NCI-H748 treated with DMSO at 0.1 percent for 48 hours (cell line): Measurements from ENCODE around the gene KCNQ4.

ENCODE experiments used
- DNase-seq: peaks from one replicate; lab custom pipeline; 2025; lab: John Stamatoyannopoulos, UW

The KCNQ4 gene

DNA sequence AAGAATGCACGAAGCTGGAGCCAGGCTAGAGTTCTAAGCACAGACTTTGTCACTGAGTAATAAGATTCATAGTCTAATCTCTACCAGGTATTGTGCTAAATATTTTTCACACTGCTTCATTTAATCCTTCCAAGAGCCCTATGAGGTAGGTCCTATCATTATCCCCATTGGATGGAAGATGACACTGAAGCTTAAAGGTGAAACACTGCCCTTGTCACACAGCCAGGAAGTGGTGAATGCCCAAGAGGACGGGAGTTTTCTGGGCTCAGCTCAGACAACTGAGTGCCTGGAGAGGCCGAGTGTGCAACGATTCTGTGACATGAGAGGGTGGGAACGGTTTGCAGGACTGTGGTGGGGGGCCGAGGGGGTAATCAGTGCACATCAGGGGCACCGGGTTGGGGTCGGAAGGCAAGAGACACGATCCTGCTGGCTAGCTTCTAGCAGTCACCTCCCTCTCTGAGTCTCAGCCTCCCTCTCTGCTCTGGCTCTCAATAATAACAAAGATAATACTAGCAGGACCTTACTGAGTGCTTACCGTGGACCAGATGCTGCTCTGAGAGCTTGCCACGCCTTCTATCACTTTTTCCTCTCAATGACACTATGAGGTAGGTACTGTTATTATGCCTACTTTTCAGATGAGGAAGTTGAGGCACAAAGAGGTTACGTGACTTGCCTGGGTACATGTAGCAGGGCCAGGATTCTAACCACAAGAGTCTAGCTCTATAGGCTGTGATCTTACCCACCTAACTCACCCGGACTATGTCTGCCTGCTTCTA lies 12.4 kb downstream of the KCNQ4 start:
- DNase-seq = no peak

DNA sequence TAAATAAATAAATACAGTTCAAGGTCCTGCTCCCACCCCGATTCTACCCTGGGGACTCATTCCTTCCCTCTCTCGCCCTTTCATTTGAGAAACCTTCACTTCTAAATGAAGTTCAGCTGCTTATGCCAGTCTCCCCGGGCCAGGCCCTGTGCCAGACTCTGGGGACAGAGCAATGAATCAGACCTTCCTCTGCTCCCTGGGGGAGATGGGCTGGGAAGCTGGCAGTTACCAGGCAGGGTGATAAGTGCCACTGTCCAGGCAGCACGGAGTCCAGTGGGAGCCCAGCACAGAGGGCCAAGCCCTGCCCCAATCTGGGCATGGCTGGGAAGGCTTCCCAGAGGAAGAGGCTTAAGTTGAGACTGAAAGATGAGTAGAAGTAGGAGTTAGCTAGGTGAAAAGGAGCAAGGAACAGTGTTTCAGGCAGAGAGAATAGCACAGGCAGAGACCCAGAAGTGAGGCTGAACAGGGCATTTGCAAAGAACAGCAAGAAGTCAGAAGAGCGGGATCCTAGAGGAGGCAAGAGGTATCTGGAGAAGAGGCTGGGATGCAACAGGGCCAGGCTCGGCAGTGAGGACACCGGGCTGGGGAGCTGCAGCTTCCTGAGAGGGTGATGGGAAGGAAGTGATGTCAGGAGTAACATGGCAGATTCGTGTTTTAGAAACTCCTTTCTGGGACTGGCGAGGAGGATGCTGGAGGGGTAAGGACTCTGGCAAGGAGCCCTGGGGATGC lies 13.5 kb downstream of the KCNQ4 start:
- DNase-seq = no peak

DNA sequence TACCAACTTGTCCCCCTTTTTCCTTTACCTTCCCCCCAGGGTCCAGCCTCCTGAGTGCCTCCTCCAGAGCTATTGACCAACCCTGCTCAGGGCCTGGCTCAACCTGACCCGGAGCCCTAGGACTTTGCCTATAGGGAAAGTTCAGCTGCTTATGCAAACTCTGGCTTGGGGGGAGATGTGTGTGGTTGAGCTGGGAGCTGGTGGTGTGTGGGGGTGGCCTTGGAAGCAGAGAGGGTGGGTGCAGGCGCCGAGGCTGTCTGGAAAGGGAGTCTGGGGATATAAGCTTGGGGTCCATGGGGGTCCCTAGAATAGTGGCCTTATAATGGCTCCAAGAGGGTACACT lies 14.1 kb downstream of the KCNQ4 start:
- no peak for DNase-seq

DNA sequence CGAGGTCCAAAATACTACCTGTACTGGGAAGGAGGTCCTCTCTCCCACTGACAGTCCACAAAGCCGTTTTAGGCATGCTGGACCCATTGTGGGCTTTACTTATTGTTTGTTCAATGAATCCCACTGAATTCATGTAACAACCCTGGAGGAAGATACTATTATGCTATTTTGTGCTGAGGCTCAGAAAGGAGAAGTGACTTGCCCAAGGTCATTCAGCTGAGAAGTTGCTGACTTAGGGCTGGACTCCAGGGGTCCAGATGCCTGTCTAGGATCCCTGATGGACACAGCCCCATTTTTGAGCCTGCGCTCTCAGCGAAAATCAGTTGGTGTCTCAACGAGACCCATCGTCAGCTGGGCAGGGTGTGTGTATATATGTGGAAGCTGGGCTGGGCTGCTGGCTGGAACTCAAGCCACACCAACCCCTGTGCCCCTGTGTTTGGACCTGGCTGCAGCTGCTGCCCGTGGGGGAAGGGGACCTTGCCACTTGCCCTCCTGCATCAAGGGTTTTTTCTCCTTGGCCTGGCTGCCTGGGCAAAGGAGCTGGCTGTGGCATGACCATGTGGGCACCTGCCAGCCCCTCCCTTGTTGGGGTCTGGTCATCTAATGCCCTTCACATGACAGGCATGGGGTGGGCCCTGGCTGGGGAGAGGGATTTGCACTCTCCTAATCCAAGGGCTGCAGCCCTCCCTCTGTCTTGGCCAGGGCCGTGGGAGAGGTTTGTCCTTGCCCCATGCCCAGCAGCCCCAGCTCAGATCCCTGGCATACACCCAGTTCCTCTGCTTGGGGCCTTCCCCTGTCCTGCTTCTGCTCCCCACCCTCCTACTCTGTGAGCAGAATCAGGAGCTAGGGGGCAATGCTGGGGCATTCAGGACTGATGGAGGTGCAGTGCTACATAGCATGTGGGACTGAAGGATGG lies 15.0 kb downstream of the KCNQ4 start:
- no peak for DNase-seq

DNA sequence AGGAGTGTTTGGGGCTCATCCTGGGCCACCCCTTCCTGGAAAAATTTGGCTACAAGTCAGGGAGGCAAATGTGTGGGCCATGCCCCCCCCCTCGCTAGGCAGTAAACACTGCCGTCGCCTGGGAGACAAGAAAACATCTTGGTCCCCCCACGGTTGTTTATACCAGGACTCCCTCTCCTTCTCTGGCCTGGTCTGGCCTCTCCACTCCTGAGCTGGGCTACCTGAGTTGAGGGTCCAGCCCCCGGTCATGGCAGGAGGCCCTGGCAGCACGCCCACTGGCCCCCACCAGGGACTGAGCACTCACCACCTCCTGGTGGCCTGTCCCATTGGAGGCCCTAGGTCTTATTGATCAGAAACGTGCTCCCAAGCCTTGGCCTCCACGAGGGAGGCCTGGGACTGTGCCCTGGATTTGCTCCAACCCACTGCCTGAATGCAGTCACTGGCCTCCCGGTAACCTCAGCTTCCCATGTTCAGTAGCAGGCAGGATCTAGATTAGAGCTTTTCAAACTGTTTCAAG lies 15.8 kb downstream of the KCNQ4 start:
- DNase-seq = no peak

DNA sequence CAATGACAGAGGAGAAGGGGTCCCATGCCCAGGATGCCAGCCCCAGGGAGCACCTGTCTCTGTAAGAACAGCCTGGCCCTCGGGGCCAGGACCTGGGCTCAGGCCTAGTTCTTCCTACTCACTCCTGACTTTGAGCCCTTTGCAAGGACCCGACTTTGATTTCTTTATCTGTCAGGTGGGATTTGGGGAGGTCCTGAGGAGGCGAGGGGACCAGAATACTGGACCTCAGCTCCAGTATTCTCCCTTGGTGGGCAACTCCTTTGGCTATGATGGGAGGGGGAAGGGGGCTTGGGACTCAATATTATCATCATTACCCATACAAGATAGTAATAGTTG lies 18.1 kb downstream of the KCNQ4 start:
- DNase-seq = no peak

DNA sequence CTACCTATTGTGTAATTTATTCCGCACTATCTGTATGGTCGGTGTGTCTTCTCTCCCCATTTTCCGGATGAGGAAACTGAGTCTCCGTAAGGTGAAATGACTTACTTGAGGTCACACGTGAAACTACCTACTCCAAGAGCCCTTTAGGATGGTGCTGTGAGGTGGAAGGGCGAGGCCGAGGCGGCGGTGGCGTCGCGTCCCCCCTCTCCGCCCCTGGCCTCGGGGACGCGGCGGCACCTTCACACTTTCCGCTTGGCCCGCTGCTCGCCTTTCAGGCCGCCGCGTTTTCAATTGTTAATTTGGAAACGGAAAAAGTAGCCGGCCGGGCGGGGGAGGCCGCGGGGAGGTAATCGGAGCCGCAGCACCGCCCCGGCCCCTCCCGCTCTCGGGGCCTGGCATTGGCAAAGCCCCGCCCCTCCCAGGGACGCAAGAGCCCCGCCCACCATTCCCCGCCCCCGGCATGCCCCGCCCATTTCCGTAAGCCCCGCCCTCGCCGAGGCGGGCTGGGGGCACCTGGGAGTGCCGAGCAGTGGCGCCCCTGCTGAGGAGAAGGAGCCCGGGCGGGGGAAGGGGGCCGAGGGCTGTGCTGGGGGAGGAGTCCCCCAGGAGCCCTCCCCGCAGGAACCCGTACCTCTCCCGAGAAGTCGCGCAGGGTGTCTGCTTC lies 18.6 kb downstream of the KCNQ4 start:
- peak; percentile 100 for DNase-seq

DNA sequence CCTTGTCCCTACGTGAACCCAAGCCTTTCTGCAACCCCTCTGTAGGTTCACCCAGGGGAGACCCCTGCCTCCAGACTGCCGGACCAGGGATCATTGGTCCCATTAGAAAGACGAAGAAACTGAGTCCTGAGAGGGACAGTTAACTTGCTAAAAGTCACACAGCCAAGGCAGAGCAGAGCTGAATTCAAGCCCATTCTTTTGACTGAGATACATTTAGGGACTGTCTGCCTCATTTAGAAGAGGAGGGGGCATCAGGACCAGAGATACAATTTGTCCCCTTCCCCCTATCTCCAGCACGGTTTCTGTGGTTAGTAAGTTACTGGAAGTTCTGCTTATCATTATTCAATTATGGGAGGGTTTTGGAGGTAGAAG lies 19.1 kb downstream of the KCNQ4 start:
- peak; percentile 96 for DNase-seq

DNA sequence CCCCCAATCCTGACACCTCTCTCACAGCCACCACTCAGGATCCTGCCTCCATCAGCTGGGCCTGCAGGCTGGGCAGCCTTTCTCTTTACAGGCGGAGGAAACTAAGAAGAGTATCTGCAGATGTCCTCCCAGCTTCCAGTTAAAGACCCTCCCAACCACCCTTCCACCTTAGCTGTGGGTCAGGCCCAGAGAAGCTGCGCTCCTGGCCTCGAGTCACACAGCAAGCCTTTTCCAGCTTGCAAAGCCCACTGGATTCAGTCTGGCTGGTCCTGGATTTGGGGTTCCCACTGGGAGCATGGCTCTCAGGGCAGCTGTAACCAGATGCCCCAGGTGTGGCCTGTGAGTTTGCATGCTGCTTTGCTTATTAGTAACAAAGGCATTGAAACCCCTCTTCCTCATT lies 19.9 kb downstream of the KCNQ4 start:
- no peak for DNase-seq

DNA sequence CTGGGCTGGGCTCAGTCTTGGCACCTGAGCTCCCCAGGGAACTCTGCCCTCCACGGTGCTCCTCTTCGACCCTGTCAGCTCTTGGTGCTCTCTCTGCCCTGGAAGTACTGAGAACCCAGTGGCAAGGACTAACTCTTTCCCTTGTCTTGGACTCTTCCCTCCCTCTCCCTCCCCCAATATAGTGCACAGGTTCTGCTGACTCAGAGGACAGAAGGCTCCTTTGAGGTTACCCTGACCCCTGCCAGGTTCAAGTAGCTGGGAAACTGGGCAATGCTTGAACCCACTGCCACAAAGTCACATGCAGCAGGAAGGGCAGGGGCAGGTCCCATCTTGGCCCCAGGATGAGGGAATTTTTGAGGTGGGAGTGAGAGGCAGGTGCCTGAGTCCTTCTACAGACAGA lies 20.3 kb downstream of the KCNQ4 start:
- no peak for DNase-seq

DNA sequence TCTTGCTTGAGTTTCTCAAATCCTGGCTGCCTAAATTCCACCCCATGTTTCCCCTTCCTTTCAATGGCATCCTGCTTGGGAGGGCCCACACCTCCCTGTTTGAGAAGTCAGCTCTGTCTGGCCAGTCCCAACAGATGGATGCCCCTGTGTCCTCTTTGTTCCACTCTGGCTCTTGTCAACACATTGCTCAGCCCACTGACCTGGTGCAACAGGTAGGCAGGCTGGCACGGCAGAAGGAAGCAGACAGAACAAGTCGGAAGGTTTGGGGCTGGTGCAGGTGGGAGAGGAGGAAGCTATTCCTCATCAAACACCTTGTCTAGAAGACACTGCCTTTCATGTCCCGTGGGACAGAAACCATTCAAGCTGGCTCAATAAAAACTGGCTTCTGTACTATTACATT lies 22.7 kb downstream of the KCNQ4 start:
- no peak for DNase-seq

DNA sequence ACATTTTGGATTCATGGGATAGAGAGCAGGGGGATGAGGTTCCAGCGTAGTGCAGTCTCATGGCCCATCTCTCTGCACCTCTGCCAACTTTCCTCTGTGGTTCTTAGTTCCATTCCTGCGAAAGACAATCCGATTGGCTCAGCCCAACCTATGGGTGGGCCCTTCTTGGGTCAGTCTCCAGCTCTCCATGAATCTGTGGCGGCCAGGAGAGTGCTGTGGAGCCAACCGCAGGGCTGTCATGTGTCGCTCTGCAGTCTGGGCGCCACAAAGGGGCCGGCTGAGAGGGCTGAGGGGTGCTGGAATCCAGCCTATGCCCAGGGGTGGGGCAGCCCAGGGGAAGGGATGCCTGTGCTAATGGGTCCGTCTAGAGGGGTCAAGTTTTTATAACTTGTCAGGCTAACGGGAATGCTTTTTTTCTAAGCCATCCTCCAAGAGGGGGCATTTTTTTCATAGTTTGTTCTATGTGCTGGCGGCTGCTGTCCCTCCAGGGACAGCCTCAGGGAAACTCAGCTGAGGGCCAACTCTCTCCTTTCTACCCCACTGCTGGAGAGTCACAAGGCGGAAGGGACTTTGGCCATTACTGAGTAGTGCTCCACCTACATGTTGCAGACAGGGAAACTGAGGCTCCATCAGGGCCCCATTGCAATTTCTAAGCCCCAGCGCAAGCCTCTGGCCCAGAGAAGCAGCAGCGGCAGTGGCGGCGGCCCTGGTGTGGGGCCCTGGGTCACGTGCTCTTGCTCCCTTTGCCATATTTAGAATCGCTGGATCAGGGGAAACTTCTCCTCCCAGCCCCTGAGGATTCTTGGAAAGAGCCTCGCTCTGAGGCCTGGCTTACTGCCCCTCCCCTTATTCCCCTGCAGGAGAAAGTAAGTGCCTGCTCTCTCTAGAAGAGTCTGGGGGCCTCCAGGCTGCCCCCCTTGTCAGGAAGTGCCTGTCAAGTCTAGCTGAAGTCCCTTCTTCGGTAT lies 23.4 kb downstream of the KCNQ4 start:
- no peak for DNase-seq

DNA sequence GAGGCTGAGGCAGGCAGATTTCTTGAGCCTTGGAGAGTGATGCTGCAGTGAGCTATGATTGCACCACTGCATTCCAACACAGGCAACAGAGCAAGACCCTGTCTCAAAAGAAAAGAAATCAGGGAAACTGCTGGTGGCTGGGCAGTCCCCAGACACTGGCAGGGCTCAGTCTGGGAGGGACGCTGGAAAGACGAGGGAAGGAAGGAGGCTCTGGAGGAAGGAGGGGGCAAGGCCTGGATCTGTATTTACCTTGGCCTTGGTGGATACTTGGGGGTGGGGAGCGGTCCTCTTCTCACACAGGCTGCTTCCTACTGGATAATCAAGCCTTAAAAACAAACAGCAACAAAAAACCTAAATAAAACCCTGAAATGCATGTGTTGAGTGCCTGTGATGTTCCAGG lies 24.4 kb downstream of the KCNQ4 start:
- DNase-seq = no peak

DNA sequence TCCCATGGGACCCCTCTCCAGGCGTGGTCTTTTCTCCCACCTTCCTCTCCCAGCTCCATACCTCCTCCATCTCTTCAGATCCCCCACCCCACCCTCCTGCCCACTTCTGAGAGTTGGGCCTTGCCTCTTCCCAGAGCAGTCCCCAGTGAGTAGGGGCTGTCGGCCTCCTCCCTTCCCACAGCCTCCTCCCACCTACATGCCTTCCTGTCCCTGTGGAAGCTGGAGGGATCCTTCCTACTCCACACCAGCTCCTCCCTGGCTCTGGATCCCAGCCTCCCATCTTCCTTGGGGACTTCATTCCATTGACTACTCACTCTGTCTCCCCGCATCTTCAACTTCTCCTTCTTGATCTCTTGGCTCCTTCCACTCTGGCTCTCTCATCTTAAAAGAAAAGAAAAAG lies 24.9 kb downstream of the KCNQ4 start:
- no peak for DNase-seq

DNA sequence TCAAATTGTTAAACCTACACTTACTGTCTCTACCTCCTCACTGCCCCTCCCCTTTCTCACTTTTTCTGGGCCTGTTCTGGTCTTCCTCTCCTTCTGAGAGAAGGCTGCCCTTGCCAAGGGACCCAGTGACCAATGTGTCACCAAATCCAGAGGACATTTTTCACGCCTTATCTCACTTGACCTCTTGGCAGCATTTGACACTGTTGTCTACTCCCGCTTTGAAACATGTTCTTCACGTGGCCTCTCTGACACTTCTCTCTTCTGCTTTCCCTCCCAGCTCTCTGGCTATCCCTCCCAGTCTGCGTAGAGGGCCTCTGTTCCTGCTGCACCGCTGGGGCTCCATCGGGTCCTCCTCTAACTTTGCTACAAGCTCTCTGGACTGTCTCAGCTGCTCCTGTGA lies 25.3 kb downstream of the KCNQ4 start:
- no peak for DNase-seq

DNA sequence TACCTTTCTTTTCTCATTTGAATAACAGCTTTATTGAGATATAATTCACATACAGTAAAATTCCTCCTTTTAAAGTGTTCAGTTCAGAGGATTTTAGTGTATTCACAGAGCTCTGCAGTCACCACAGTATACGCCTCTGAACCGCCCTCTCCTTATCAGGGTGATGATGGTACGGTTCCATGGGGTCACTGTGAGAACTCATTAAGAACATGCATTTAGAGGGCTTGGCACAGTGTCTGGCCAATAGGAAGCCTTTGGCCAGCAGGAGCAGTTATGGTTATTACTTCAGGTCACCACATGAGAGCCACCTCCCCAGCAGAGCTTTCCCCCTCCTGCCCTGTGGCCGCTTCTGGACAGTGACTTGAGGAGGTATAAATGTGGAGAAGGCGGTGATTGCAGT lies 27.3 kb downstream of the KCNQ4 start:
- DNase-seq = no peak

DNA sequence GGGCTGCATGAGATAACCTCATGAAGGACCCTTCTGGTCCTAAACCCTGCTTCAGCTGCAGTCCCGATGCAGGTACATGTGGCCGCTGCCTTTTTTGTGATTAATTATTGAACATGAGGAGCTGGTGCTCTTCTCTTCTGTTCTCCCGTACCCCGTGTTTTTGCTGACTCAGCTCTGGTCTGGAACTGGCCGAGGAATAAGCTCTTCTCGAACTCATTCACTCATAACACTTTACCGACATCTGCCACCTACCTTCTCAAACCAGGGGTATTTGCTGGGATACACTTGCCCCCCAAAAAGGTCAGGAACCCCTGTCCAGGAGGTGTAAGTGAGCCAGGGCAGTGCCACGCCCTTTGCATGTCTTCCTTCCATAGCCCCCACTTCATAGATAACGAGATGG lies 31.8 kb downstream of the KCNQ4 start:
- DNase-seq = no peak

DNA sequence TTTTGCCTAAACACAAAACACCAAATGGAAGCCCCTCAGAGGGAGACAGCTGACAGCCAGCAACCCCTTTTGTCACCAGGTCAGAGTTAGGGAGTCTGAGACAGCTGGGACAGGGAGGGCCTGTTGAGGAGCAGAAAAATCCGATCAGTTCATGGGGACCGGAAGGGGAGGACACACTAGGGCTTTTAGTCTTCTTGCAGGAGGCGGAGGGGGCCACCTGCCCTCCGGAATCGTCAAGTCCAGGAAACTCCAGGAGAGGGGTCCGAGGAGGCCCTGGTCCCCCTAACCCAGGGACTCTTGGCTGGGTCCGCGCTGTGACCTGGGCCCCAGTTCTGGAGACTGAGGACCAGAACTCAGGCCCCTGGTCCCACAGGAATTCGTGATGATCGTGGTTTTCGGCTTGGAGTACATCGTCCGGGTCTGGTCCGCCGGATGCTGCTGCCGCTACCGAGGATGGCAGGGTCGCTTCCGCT lies 34.2 kb downstream of the KCNQ4 start:
- no peak for DNase-seq

DNA sequence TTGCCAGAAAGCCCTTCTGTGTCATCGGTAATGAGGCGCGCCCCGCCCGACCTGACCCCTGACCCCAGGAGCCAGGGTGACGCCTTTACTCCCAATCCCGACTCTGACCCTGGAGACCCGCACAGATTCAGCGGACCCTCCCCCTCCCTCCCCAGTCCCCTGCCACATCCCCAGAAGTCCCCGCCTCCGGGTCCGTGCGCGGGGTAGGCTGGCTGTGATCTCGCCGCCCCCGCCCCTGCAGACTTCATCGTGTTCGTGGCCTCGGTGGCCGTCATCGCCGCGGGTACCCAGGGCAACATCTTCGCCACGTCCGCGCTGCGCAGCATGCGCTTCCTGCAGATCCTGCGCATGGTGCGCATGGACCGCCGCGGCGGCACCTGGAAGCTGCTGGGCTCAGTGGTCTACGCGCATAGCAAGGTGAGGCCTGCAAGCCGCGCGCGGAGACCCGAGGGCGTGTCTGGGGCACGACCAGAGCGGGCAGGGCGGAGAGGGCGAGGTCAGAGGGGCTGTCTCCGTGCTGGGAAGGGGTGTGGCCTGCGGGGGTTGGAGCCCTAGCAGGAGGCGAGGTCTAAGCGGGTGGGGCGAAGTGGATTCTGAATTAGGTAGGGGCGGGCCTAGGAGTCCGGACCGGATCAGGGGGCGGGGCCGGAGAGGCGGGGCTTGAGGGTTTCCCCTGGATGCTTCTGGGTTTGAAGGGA lies 34.8 kb downstream of the KCNQ4 start:
- peak; percentile 99 for DNase-seq

DNA sequence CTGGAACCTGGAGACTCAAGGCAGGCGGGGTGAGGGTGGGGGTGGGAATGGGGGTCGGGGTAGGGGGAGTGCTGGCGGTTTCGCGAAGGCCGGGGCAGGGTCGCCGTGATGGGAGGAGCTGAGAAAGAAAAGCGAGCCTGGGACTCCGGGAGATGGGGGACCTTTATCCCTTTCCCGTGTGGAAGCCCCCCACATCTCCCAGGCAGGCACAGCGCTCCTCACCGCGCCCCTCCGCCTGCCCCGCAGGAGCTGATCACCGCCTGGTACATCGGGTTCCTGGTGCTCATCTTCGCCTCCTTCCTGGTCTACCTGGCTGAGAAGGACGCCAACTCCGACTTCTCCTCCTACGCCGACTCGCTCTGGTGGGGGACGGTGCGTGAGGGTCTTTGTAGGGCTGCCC lies 35.5 kb downstream of the KCNQ4 start:
- no peak for DNase-seq
